Mammary epithelial cell (primary cell): ENCODE data around the gene SLC29A3.

Source experiments
- CTCF ChIP-seq, 2 donors: IDR thresholded peaks in 1 of 2; conservative IDR thresholded peaks in 1 of 2; 2 replicates each; pipeline ENCODE4 v1.5.1; 2011 to 2012; ENCODE audit warnings: inconsistent platforms in 2 of 2, low read length in 2 of 2, mild to moderate bottlenecking in 2 of 2, control low read depth in 1 of 2, low read depth in 1 of 2; ENCODE audit not compliant: insufficient read depth in 1 of 2; ENCODE audit errors: extremely low read depth in 1 of 2
- EZH2 ChIP-seq: IDR thresholded peaks from 2 replicates; pipeline ENCODE4 v1.6.1; 2012; ENCODE audit warnings: low read length, inconsistent platforms, borderline replicate concordance

GRCh38 chr10:71362141-71362540, 43.1 kb downstream of the SLC29A3 start:
- TF ChIP-seq EZH2 (no peak), CTCF (conservative IDR thresholded peaks at IDR 0.05 in 1 of 2, IDR thresholded peaks at IDR 0.05 in 1 of 2; ENCODE audit: extremely low read depth in 1 of 2, insufficient read depth in 1 of 2, low read depth in 1 of 2, low read length in 2 of 2) (no peak)
